ENCODE data around the gene RPL19.
A peak's percentile ranks its signal among the peaks of the same experiment; 100 is the strongest.

The RPL19 gene

GRCh38 chr17:39200070-39200879, at the start of gene RPL19:
TSS of gene RPL19 (plus strand) at chr17:39200283. CDS start at chr17:39200345, 62 bp downstream.
- DNase-seq, result peak in 1 of 2 donors; percentile 82

DNA sequence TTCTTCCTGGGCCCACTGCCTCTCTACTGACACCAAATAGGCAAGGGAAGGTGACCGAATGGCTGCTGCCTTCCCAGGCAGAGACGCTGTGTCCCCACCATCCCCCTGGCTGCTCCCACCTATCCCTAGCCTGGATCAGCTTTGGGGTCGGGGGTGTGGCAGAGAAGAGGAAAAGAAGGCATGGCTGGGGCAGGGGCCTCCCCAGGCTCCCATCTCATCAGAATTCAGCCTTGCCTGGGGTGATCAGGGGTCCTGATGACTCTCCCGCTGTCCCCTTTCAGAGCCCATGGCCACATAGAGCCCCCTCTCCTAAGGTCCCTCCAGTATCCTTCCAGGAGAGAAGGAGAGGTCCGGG, 49.3 kb upstream of the RPL19 start:
- no peak for DNase-seq

DNA sequence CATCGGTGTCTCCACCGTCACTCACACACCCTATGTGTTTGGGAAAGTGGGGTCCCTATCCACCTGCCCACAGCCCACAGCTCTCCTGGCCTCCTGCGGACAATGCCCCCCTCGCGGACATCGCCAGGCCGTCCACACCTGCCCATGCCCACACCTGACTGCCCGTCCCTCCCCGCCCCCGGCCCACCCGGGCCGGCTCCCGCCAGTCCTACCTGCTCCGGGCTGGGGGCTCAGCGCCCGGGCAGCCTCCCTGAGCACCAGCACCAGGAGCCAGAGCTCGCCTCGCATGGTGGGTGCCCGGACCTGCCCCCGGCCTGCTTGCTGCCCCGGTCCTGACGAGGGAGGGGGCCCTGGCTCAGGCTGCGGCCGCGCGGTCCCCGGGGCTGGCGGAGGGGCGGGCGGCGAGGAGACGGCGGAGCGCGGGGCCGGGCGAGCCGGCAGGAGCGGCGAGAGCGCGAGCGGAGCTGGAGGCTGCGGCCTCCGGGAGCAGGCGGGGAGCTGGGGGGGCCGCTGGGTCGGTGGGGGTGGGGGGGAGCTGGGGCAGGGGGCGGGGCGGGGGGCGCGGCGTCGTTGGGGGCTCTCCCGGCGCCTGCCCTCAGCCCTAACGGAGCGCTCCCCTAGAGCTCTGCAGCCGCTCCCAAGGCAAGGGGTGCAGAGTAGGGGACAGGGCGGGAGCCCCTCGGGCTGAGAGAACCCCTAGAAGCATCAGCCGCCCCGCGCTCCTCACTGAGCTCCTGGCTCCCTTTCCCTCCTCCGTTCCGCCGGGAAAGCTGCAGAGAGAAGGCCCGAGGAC, 48.7 kb upstream of the RPL19 start, which contains the start of gene PLXDC1:
PLXDC1 (minus strand) TSS at position 488 of the 793 bp plus-strand sequence; CDS start at position 288, 200 bp downstream.
- DNase-seq, result peak in 1 of 2 donors; percentile 23

GRCh38 chr17:39151943-39152818, 47.9 kb upstream of the RPL19 start:
- peak; percentile 23 to 40 for DNase-seq

DNA sequence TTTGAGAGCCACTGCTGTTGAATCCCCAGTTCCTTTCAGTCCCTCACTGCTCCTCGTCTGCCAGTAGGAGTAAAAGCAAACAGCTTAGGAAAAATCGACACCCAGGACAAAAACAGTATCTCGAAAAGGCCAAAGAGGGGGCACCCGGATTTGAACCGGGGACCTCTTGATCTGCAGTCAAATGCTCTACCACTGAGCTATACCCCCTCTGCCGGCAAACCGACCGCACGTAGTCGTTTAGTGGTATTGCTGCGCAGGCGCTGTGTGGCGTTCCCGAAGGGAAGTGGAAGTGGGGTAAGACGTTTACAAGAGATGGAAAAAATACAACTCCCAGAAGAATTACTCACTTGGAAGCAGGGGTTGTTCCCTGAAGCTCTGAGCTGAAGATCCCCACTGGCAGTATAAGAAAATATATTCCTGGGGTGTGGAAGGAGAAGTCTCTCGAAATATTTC, 46.5 kb upstream of the RPL19 start:
- peak; percentile 91 to 94 for DNase-seq

DNA sequence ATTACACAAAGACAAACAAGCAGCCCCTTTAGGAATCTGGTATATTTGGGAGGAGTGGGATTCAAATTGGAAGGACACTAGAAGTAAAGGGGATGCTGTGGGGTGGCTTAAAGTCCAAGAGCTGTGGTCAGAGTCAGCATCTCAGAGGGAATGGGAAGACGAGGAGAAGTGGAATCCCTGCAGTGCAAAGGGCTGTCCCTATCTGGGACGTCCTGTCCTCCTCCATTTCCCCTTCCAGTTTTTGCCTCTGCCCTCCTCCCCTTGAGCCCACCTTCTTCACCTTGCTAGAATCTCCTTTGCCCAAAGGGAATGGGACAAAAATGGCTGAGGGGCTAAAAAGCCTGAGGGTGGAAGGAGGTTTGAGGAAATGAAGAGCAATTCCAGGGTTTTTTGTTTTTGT, 44.4 kb upstream of the RPL19 start:
- no peak for DNase-seq

DNA sequence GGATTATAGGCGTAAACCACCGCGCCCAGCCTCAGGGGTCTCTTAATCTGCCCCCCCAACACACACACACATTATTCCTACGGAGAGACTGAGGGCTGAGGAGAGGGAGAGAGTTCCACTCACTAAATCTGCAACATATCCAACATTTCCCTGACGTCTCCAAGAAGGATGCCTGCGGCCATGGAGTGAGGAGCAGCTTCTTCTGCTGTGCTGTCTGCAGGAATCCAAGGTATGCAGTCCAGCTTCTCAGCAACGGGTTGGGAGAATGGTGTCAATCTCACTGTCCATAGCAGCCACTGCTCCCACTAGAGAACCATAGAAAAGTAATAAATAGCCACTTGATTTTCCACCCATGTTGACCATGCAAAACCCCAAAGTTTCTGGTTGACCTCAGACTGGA, 43.6 kb upstream of the RPL19 start:
- no peak for DNase-seq

- DNase-seq, result no peak
Observed at GRCh38 chr17:39158623-39159022, 41.5 kb upstream of the RPL19 start.

GRCh38 chr17:39161962-39162361, 38.1 kb upstream of the RPL19 start:
- no peak for DNase-seq

- peak; percentile 79 to 81 for DNase-seq
Observed at GRCh38 chr17:39164675-39165143, 35.4 kb upstream of the RPL19 start.

GRCh38 chr17:39165178-39165840, 34.8 kb upstream of the RPL19 start:
- DNase-seq, result no peak

GRCh38 chr17:39165841-39166349, 34.2 kb upstream of the RPL19 start, which contains the start of gene ARL5C:
TSS of gene ARL5C (minus strand) at chr17:39166161. CDS start at chr17:39165760, 401 bp downstream.
- no peak for DNase-seq

DNA sequence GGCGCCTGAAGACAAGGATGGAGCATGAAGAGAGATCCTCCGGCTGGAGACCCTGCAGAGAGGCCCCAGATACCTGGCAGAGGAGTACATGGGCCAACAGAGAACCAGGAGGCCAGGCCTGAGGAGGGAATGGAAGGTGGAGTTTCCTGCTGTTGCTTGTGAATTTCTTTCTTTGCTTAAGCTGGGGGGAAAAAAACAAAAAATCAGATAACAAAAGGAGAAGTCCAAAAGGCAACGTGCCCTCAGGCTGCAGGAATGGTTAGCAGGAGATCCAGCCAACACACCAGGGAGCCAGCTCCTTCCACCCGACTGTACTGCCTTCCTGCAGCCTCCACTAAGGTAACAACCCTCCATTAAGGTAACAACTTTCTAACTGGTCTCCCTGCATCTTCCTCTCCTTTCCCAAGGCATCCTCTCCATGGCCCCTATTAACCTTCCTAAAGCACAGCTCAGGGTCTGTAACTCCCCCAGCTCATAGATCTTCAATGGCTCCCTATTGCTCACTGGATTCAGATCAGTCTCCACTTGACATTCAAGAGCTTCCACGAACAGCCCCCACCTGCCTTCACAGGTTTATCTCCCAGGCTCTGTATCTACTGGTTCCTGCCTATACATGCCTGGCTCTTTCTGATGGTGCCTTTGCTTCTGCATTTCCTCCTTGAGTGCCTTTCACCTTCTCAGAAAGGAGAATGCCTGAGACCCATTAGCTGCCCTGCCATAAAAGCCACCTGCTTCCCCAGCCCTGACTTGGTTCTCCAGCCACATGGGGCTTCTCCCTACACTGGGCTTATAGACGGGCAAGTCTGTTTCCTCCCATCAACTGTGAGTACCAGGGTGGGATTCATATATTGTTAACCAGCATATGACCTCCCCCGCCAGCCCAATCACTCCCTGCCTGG, 33.4 kb upstream of the RPL19 start:
- DNase-seq, result no peak

DNA sequence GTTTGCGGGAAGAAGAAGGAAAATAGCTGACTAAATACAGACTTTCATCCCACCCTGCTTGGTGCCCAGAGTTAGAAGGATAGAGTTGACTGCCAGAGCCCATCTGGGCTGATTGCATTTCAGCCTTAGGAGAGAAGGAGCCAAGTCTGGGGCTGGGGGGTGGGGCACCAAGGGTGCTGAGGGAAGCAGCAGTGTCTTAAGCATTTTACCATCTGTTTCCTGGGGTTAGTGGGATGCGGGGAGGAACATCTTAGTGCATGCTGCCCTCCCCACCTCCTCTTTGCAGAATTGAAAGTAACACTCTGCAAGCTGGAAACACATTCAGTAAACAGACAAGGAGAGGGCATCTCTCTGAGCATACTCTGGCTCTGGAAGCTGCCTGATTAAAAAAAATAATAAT, 32.6 kb upstream of the RPL19 start:
- DNase-seq, result peak in 1 of 2 donors; percentile 24

- DNase-seq, result peak in 1 of 2 donors; percentile 11
Observed at GRCh38 chr17:39168503-39168902, 31.6 kb upstream of the RPL19 start.

- no peak for DNase-seq
Observed at GRCh38 chr17:39169101-39169500, 31.0 kb upstream of the RPL19 start.

DNA sequence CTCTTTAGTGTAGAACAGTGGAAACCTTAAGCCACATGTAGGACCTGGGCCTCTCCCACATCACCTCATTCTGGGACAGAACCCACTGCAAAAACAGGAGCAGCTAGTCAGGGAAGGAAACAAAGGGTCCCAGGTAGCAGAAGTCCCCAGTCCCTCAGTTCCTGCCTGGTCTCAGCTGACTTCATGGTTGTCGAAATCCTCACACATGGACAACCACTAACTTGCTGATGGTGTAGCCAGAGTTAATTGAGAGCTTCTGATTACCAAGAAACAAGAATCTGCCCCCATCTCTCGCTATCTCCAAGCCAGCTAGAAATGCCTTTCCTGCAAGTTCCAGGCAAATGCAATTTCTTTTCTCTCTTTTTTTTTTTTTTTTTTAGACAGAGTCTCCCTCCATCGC, 30.6 kb upstream of the RPL19 start:
- DNase-seq, result no peak

DNA sequence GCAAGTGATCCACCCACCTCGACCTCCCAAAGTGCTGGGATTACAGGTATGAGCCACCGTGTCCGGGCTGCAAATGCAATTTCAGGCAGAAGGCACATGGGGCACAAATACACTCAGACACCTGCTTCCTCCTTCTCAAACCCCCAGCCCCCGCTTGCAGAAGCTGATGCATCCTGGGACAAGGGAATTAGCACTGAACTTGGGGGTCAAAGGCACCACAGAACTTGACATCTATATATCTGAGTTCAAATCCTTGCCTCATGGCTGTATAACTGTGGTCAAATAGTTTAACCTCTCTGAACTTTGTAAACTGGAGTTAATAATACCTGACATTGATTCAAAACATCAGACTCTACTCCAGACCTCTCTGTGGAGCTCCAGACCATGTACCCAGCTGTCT, 30.0 kb upstream of the RPL19 start:
- no peak for DNase-seq

DNA sequence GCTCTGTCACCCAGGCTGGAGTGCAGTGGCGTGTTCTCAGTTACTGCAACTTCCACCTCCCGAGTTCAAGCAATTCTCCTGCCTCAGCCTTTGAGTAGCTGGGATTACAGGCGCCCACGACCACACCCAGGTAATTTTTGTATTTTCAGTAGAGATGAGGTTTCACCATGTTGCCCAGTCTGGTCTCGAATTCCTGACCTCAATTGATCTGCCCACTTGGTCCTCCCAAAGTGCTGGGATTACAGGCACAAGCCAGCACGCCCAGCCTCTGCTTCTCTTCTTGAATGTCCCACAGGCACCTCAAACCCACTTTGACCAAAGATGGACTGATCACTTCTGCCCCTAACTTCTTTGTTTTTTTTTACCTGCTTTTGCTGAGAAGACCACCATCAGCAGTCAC, 29.5 kb upstream of the RPL19 start:
- no peak for DNase-seq

GRCh38 chr17:39171933-39172332, 28.1 kb upstream of the RPL19 start:
- no peak for DNase-seq

GRCh38 chr17:39173080-39173479, 27.0 kb upstream of the RPL19 start:
- no peak for DNase-seq
